GM19193 (cell line): ENCODE results near the gene PLAC8L1.

Experiments
- POLR2A ChIP-seq: IDR thresholded peaks from 4 replicates; pipeline ENCODE4 v1.6.1; 2011; ENCODE audit not compliant: insufficient read depth, insufficient read length; ENCODE audit errors: extremely low read depth

PLAC8L1 gene, protein sequence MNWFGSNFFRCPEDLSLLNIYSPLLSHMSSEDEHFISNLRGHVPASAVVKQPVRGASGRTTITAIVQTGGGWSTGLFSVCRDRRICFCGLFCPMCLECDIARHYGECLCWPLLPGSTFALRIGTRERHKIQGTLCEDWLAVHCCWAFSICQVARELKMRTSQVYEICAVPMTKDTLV

DNA sequence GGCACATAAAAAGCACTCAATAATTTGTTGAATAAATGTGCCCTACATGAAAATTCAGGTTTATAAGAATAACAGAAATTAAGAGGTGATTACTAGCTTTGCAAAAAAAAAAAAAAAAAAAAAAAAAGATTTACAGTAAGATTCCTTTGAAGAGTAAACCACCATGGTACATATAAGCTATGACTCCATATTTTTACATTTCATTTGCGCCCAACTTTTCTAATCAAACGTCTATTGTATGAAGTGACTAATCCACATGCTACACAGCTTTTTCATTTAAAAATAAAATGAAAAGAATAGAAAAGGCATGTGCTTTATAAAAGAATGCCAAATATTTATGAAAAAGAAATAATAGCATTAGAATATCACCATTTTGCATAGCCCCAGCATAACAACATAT lies at the start of gene PLAC8L1:
TSS of gene PLAC8L1 (minus strand) at position 101 of the 400 bp plus-strand sequence. CDS start 1,266 bp downstream, outside the sequence.
- TF ChIP-seq POLR2A = no peak

DNA sequence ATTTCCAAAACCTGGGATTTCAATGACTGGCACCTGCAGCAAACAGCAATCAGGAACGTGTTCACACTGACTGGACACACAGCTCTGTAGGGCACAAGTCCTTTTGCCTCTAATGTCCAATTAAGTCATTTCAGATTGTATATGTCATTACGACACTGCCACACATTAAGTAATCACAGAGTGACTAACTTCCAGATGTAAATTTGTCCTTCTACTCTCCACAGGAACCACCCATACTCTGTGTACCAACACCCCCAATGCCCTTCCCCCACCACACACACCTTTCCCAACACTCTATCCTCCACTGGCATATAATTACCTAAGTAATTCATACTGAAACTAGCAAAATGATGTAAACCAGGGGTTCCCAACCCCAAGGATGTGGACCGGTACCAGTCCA lies 46.6 kb upstream of the PLAC8L1 start:
- no peak for TF ChIP-seq POLR2A

DNA sequence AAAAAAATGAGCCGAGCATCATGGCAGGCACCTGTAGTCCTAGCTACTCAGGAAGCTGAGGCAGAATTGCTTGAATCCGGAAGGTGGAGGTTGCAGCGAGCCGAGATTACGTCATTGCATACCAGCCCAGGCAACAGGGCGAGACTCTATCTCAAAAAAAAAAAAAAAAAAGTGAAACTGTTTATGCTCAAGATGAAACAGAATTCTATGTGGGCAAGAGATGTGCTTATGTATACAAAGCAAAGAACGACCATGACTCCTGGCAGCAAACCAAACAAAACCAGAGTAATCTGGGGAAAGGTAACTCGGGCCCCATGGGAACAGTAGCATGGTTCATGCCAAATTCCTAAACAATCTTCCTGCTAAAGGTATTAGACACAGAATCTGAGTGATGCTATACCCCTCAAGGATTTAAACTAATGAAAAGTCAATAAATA lies 32.6 kb upstream of the PLAC8L1 start:
- TF ChIP-seq POLR2A = no peak

DNA sequence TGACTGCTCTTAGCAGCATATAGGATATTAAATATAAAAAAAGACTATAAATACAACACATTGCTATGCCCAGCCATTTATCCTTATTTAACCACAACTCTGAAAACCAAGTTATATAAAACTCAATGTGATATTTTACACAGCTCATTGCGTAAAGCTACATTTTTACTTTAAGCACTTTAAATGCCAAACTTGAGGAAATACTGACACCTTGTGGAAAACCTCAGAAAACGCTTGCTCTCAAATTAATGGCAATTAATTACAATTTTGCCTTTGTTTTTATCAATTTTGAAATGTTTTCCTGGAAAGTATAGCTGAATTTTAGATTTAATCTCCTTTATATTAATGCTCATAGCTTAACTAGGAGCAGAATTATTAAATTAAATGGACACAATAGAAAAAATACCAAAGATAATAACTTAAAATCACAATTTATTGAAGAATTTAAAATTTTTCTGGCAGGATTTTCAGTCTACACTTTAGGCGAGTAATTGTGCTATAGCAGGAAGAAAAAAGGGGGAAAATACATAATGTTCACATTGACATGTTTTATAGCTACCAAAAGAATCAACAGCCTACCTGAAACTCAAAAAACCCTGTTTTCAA lies 25.2 kb upstream of the PLAC8L1 start:
- TF ChIP-seq POLR2A = no peak

DNA sequence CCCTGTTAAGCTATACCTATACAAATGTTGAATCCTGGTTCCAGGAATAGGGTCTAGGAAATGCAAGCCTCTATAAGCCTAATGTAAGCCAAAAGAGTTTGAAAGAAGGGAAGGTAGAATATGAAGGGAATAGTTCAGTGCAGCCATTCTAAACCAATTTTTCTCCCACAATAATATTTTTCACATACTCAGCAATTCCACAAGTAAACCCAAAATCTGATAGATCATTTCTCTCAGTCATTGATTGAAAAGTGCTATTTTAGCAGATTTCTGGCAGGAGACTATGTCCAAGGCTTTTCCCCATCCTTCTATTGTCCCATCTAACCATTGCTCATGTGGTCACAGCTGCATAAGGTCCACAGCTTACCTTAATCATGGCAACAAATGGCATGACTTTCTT lies 20.7 kb upstream of the PLAC8L1 start:
- no peak for TF ChIP-seq POLR2A

DNA sequence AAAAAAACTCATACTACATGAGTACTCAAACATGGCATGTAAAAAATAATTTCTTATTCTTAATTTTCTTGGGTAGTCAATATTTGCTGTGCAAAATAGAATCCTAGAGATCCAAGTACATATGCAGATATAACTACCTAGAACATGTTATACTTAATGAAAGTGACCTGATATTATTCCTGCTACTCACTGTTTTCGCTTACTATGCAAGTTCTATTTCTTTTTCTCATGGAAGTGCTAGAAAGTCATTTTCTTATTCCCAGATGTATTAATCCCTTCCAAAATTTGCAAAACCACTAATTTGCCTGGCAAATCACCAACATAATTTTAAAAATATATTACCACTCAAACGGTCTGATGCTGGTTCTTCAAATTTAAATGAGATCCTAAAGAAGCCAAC lies 19.2 kb upstream of the PLAC8L1 start:
- no peak for TF ChIP-seq POLR2A

DNA sequence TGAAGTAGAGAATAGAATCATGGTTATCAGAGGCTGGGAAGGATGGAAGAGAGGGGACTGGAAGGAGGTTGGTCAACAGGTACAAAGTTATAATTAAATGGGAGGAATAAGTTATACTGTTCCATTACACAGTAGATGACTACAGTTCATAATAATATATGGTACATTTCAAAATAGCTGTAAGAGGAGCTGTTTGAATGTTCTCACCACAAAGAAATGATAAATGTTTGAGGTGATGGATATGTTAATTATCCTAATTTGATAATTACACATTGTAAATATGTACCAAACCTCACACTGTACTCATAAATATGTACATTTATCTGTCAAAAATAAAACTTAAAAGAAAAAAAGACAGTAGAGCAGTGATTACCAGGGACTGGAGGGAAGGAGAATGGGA lies 12.9 kb upstream of the PLAC8L1 start:
- TF ChIP-seq POLR2A = no peak

DNA sequence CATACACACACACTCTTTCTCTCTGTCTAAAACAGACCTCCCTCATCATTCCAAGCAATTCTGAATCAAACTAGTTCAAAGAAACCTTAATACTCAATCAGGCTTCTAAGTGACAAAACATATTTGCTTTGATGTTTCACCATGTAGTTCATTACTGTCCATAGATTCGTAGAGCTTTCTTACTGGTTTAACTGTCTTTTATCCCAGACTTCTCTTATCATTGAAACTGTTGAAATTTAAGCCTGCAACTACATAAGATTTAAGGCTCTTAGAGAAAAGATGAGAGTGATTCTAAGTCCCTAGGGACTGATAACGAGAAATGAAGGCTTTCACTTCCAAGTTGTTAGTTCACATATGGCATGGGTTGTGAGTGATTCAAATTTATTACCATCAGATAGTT lies 11.0 kb upstream of the PLAC8L1 start:
- no peak for TF ChIP-seq POLR2A

DNA sequence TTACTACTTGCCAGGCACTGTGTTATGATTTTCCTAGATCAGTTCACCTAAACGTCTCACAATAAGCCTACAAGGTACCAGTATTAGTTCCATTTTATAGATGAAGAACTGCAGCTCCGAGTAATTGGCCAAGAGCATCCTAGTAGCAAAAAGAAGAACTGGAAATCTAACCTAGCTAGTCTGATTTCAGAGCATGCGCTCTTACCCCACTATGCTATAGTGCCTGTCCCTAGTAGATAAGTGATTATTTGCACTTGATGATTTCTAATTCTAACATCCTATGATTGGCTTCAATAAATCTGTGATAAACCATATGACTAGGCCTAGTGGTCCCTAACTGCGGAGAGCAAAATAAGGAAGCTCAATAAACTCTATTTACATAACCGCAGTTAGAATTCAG lies 7.1 kb upstream of the PLAC8L1 start:
- no peak for TF ChIP-seq POLR2A

DNA sequence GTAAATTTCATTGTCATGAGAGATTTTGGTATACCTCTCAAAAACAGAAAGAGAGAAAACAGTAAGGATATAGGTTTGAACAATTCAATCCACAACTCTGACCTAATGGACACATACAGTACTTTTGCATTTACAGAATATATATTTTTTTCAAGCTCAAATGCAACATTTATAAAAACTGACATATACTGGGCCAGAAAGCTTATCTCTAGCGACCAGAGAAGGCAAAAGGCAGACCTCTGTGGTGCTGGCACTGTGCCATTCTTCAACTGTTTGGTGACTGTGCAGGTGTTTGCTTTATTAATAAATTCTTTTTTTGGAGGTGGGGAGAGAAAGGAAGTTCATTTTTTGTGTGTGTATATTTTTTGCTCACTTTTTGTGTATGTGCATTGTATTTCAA lies 6.0 kb upstream of the PLAC8L1 start:
- no peak for TF ChIP-seq POLR2A

DNA sequence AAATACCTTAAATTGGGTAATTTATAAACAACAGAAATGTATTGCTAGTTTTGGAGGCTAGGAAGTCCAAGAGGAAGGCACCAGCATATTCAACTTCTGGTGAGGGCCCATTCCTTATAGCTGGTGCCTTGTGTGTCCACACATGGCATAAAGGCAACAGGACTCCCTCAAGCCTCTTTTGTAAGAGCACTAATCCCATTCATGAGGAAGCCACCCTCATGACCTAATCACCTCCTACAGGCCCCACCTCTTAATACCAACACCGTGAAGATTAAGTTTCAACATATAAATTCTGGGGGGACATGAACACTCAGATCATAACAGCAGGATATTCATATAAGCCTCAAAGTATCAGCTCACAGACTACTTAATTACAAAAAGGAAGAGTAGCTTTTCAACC lies 4.0 kb upstream of the PLAC8L1 start:
- TF ChIP-seq POLR2A = no peak

DNA sequence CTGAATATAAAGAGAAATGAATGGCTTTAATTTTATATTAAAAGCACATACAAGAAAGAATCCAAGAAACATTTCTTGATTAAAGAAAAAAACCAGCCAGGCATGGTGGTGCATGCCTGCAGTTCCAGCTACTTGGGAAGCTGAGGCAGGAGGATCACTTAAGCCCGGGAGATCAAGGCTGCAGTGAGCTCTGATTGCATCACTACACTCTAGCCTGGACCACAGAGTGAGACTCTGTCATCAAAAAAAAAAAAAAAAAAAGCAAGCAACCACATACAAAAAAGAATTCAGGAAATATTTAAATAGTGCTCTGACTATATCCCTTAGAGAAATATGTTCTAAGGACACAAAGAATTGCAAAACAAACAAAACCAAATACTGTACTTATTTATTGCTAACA lies 2.5 kb upstream of the PLAC8L1 start:
- TF ChIP-seq POLR2A = no peak

DNA sequence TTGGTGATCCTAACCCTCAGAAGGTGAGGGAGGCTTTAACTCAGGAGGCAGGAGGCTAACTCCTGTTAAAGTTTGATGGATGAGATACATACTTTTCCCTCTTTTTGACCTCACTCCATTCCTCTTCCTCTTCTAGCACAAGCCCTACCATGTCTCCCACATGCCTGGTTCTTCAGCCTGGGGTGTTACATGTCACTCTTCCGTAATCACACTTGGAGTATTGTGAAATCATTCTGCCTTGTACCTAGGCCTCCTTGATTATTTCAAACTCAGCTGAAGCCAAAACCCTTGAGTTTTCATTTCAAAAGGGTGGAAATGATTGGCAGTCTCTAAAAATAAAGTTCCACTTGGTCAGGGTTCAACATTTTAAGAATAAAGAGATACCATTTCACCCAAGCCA lies 1.8 kb downstream of the PLAC8L1 start:
- TF ChIP-seq POLR2A = no peak

DNA sequence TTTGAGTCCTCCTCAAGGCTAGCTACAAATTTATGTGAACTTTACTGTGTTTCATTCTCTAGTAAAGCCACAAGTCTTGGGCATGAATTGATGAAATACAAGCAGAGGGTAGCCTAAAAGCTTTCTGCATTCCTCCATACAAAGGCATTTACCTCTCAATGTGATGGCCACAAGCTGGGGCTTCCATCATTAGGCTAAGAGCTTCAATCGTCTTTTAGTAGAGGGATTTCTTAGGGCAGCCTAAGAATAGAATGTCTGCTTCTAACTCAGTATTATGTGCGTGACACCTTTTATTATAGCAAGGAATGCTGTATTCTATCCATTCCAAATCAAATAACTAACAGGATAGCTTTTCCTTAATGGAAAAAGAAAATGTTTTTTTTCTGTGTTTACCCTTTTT lies 3.7 kb downstream of the PLAC8L1 start:
- TF ChIP-seq POLR2A = no peak

DNA sequence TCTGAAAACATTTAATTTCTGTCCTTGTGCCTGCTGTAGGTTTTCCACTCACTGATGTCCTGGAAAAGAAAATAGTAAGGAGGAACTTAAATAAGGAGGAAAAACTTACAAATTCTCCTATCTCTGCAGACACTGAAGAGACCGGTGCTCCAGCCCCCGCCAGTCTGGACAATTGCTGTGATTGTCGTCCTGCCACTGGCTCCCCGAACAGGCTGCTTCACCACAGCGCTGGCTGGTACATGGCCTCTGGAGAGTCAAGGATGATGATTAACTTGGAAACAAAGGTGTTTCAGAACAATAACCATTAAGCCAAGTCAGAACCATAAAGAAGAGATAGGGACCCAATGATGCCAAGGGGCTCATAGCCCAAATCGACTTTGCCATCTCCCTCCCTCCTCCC lies 7.3 kb downstream of the PLAC8L1 start:
- no peak for TF ChIP-seq POLR2A

DNA sequence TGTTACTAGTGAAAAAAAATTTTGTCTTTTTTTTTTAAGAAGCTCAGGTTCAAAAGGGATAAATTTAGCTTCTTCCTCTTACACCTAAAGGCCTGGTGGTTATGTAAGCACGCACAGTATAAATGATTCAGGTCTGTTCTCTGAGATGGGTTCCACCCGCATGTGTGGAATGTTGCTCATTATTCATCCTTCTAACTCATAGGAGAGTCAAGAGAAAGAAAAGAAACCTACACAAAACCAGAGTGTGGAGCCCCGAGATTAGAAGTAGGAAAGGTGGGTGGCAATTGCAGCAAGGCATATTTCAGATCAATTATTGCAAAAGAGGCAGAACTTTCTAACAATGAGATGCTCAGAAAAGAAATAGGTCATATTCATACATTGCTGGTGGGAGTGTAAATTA lies 13.5 kb downstream of the PLAC8L1 start:
- no peak for TF ChIP-seq POLR2A

DNA sequence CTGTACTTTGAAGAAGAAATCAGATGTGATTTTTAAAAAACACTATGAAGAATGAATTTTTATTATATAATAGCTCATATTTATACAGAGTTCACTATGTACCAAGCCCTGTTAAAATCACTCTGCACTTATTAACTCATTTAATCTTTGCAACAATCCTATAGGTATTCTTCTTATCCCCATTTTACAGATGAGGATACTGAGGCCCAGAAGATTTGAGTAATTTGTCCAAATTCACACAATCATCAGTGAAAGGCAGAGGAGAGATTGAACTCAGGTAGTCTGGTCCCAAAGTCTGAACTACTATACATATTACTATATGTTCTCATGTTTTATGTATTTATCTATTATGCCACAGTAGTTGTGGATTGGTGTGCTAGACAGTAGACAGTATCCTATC lies 16.1 kb downstream of the PLAC8L1 start:
- no peak for TF ChIP-seq POLR2A
